Epithelial cell of esophagus (primary cell): ENCODE measurements around the gene SPOCK1.
A peak's percentile ranks its signal among the peaks of the same experiment; 100 is the strongest.

Experiments used
- DNase-seq: peaks from one replicate; pipeline ENCODE4 v3.0.0; 2010; ENCODE audit warnings: low read depth
- H3K4me3 ChIP-seq: 2 replicates; pipeline ENCODE4 v1.5.1; 2011; ENCODE audit warnings: mild to moderate bottlenecking, low read length, control low read depth
- TF ChIP-seq, protein P1 (sequence below): IDR thresholded peaks from 2 replicates; pipeline ENCODE4 v1.5.1; 2011; ENCODE audit warnings: low read depth, mild to moderate bottlenecking, low read length, control low read depth, inconsistent platforms; ENCODE audit not compliant: insufficient read depth; ENCODE audit errors: missing control alignments

Gene SPOCK1

DNA sequence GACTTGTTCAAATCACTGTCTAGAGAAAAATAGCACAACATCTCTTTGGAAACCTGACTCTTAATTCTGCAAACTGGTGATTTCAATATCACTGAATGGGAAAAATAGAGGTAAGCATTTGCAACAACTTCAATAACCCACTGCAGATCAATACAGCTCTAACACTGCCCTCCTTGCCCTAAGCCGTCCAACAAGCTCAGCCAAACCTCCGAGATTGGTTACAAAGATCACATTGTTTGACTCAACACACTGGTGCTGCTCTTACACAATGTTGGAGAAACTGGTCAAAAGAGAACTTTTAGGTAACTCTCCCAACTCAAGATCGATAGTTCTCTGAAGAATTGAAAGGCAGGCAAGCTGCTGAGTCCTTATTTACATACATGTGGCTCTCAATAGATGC, 150.4 kb downstream of the SPOCK1 start:
- DNase-seq: no peak
- H3K4me3 ChIP-seq: no peak overlapping the region
- TF ChIP-seq, protein P1, sequence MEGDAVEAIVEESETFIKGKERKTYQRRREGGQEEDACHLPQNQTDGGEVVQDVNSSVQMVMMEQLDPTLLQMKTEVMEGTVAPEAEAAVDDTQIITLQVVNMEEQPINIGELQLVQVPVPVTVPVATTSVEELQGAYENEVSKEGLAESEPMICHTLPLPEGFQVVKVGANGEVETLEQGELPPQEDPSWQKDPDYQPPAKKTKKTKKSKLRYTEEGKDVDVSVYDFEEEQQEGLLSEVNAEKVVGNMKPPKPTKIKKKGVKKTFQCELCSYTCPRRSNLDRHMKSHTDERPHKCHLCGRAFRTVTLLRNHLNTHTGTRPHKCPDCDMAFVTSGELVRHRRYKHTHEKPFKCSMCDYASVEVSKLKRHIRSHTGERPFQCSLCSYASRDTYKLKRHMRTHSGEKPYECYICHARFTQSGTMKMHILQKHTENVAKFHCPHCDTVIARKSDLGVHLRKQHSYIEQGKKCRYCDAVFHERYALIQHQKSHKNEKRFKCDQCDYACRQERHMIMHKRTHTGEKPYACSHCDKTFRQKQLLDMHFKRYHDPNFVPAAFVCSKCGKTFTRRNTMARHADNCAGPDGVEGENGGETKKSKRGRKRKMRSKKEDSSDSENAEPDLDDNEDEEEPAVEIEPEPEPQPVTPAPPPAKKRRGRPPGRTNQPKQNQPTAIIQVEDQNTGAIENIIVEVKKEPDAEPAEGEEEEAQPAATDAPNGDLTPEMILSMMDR: no peak

DNA sequence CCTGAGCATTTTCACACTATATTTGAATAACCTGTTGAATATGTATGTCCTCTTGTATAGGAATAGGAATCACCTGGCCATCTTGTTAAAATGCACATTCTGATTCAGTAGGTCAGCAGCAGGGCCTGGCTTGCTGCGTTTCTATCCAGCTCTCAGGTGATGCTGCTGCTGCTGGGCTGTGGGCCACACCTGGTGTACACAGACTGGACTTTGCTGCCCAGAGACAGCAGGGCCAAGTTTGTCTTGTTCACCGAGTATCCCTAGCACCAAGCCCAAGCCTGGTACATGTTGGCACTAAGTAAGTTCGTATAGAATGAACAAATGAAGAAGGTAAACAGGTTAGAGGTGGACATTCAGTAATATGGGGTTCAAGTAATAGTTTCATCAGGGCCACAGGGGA, 151.3 kb downstream of the SPOCK1 start:
- no peak overlapping the region for H3K4me3 ChIP-seq
- TF ChIP-seq, protein P1: no peak
- no peak for DNase-seq

DNA sequence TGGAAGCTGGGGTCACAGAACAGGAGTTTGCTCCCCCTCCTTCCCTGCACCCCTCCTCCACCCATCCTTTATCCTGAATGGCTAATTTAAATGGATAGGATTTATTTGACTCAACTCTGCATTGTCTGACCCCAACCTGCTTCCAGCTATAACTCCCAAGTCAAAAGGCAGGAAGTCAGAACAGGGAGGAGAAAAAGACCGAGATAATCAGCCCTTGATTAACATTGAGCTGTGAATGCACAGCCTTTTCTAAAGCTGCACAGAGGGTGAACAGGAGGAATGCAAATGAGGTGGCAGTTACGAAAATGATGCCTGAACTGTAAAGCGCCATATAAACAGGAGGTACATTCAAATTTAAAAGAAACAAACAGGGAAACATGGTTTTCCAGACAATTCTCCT, 152.8 kb downstream of the SPOCK1 start:
- H3K4me3 ChIP-seq: no peak overlapping the region
- DNase-seq: no peak
- TF ChIP-seq, protein P1: no peak

GRCh38 chr5:137345396-137345795, 153.7 kb downstream of the SPOCK1 start:
- H3K4me3 ChIP-seq: no peak overlapping the region
- TF ChIP-seq, protein P1: no peak
- DNase-seq: no peak

GRCh38 chr5:137344723-137345322, 154.3 kb downstream of the SPOCK1 start:
- peak; percentile 75 for DNase-seq
- H3K4me3 ChIP-seq: no peak overlapping the region
- TF ChIP-seq, protein P1: peak; percentile 91

DNA sequence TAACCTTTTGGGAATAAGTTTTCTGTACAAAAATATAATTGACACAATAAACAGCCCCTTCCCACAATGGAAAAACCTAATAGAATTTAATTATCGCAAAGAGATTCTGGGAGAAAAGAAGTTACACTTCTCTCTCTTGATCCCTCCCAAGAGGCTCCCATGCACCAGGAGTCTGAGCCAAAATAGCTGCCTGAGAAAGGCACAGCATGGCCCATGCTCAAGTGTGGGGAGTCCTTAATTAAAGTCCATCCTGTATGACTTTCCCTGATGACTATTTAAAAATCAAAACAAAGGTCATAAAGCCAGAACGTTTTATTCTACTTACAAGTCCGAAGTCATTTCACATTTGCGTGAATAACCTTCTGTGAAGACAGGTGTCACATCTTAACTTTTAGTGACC, 155.1 kb downstream of the SPOCK1 start:
- H3K4me3 ChIP-seq: no peak overlapping the region
- DNase-seq: no peak
- TF ChIP-seq, protein P1: no peak

DNA sequence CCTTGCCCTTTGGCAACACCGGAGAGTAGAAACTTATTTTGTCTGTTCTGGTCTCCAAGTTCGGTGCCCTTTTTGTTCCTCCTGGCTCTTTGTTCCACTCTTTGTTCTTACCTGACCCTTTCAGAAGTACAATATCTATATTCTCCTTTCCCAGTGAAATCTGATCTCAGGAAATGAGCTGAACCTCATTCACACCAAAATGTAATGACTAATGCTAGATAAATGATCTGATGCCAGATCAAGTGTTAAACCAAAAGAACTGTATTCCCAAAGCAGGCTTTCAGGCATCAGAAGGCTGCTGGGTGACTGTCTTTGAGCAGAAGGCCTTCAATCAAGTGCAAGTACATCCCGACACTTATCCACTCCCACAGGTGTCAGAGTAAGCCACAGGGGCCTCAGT, 156.4 kb downstream of the SPOCK1 start:
- DNase-seq: peak; percentile 47
- TF ChIP-seq, protein P1: no peak
- H3K4me3 ChIP-seq: no peak overlapping the region
